NCI-H2029 treated with DMSO at 0.1 percent for 48 hours (cell line): ENCODE results near the gene DRC3.
"Not testable (repeated sequence)": the region's sequence is repeated elsewhere in the genome, so short reads cannot be mapped to it uniquely, and the experiment has no call there.

ENCODE experiments used
- DNase-seq: peaks from one replicate; lab custom pipeline; 2025; lab: John Stamatoyannopoulos, UW

DRC3 gene

DNA sequence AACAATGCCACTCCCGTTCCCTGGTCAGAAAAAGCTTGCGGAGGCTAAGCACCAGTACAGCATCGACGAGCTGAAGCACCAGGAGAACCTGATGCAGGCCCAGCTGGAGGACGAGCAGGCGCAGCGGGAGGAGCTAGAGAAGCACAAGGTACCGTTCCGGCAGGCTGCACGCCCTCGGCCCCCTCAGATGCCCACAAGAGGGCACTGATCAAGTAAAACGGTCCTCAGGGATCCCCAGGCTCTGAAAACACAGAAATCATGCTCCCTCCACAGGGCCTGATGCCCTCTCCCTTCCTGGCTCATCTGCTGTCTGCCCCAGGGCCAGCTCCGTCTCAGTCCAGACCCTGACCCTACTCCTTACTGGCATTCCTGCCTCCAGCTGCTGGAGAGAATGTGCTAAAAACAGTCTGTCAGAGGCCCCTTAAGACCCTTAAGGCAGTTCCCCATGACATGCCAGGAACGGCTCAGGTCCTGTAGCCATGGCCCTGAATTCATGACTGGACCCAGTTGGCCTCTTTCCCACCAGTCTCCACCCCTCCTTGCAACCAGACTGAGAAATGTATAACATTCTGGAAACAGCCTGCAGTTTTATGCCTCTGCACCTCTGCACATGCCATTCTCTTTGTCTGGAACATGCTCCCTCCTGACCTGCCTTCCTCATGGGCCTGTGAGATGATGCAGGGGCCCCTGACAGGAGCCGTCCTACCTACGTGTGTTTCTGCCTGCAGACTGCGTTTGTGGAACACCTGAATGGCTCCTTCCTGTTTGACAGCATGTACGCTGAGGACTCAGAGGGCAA is 21.8 kb downstream of the DRC3 start:
- no peak for DNase-seq

DNA sequence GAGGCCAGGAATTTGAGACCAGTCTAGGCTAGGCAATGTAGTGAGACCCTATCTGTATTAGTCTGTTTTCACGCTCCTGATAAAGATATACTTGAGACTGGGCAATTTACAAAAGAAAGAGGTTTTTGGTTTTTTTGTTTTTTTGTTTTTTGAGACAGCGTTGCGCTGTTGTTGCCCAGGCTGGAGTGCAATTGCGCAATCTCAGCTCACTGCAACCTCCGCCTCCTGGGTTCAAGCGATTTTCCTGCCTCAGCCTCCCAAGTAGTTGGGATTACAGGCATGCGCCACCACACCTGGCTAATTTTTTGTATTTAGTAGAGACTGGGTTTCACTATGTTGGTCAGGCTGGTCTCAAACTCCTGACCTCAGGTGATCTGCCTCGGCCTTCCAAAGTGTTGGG is 23.2 kb downstream of the DRC3 start:
- DNase-seq: not testable (repeated sequence)

DNA sequence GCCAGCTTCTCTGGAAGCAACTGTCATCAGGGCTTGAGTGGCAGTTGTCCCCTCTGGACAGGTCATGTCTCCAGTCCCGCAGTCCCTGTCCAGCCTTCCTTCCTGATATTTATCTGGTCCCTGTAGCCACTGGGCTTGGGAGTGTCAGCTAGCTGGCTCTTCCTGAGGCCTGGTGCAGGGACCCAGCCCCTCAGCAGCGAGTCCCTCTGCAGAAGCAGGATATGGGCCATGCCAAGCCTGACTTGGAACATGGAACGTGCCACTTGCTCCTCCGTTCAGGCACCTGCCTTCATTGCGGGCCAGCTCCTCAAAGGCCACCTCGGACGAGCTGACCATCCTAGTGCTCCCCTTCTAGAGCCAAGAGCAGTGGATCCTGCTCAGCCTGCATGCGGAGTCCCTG is 26.3 kb downstream of the DRC3 start:
- no peak for DNase-seq

DNA sequence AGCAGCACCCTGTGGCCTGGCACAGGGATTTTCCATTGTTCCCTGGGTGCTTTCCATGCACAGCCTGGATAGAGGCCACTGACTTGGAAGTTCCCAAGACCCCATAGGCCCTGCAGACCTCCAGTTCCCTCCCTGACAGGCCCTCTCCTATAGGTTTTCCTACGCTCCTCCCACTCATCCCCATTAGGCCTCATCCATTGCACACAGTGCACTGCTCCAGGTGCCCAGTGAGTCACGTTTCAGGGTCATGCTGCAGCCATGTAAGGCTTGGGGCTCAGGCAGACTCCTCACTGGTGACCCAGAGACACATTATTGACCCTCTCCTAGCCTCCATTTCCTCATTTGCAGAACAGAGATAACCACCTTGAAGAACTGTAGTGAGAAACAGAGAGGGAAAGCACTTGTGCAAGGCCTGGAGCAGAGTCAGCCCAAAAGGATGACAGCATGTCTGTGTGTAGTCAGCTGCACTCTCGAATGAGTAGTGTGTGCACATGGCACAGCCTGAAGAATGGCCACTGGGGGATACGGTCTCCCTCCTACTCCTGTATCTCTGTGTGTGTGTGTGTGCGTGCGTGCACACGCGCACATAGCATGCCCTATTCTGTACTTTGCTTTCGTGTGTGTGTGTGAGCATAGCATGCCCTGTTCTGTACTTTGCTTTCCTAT is 26.8 kb downstream of the DRC3 start:
- DNase-seq: no peak

DNA sequence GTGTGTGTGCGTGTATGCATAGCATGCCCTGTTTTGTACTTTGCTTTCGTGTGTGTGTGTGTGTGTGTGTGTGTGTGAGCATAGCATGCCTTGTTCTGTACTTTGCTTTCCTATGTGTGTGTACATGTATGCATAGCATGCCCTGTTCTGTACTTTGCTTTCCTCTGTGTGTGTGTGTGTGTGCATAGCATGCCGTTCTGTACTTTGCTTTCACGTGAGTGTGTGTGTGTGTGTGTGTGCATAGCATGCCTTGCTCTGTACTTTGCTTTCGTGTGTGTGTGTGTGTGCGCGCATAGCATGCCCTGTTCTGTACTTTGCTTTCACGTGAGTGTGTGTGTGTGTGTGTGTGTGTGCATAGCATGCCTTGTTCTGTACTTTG is 27.4 kb downstream of the DRC3 start:
- no peak for DNase-seq

DNA sequence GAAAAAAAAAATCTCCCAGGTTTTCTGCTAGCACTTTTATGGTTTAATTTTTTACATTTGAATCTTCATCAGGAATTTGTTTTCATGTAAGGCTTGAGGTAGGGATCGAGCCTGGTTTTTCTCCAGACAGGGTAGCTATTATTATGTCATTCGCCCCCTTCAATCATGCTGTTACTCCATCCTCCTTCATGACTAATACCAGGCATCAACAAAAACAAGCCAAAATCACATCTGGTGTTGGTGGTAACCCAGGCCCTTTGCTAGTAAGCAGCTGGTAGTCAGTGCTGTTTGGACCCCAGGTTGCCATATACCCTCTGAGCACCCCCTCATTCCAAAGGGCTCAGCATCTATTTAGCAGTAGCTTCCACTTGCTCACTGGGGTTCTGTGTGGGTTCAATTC is 29.5 kb downstream of the DRC3 start:
- no peak for DNase-seq

DNA sequence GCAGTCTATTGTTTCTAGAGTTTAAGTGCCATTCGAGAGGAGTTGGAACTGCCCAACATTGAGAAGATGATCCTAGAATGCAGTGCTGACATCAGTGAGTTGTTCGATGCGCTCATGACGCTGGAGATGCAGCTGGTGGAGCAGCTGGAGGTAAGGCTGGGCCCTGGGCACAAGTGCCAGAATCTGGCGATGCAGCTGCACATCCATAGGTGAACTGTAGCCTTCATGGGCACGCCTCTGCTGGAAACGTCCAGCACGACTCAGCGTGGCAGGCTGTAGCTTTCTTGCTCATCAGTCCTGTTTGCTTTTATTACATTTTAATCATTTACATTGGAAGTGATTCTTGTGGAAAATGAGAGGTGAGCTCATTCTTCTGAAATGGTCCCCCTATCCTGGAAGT is 31.7 kb downstream of the DRC3 start:
- peak; percentile 67 for DNase-seq

DNA sequence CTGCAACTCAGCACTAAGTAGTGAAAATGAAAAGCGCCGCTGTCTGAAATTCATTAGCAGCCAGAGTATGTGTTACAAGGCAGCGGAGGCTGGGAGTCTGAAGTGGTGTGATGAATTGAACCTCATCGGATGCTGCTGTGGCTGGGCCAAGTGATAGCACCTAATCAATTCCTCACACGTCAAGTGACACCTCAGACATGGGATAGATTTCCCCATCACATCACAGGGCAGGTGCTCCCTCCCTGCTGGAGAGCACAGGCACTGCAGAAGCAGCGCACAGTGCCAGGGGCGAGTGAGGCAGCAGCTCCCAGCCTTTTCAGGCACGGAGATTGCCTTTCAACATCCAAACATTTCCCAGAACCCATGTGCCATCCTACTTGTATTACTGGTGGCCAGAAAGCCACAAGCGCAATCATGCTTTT is 32.2 kb downstream of the DRC3 start:
- no peak for DNase-seq

DNA sequence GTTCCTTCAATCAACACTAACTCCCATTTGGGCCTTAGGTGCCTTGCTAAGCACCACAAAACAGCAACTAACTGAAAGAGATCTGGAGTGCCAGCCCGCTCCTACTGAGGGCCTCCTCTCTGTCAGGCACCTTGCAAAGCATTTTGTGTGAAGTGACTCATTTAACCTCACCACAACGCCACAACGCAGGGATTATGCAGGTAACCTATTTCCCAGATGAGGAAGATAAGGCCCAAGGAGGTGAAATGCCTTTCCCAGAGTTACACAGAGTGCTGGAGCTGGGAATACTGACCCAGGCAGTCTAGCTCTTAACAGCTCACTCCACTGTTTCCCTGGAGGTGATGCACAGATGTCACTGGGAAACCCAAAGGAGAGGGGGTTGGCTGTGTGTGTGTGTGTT is 32.8 kb downstream of the DRC3 start:
- DNase-seq: no peak

DNA sequence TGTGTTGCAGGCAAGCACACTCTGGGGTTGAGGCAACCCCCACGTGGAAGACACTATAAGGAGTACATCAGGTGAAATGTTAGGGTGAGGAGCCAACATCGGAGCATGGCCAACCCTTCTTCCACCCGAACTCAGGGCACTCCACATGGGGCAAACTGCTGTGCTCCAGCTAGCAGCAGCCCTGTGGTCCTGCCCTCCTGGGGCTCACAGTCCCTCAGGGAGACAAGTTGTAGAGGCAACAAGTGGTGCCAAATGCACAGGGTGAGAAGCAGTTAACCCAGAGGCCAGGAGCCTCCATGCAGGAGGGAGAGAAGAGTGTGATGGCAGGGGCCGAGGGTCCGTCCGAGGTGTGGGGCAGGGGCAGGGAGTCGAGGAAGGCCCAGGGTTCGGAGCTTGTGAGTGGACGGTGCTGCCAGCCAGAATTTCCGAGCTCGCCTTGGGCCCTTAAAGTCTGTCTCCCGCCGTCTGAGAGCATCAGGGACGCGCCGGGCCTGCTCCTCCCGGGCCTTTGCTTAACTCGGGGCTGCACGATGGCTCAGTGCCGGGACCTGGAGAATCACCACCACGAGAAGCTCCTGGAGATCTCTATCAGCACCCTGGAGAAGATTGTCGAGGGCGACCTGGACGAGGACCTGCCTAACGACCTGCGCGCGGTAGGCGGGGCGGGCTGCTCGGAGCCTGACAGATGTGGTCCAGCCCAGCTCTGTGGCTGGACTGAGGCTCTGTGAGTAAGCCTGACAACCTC is 34.0 kb downstream of the DRC3 start:
- no peak for DNase-seq

DNA sequence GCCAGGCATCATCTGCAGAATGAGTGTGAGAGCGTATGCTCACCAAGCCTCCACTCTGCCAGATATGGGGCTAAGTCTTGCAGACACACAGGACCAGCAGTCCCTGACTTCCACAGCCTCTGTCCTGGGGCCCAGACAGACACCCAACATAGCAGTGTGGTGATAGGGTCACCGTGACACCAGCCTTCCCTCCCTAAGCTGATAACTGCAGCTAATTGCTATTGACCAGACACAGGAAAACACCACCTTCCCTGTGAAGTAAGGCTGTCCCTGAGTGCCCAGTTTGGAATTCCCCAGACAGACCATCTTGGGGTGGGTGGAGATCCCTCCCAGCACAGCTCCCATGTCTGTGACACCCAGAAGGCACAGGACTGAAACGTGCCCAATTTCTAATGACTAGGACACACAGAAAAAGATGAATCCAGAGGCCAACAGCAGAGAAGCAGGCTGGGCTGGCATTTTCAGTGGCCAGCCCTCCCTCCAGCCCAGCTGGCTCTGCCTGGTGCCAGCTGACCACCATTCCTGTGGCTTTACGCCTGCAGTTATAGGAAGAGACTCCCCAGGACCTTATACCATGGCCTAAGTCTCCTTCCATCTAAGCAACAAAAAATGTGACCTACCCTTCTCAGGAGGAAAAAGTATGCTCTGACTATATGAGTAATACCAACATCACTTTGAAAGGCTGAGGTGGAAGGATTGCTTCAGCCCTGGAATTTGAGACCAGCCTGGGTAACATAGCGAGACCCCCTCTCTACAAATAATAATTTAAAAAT is 36.0 kb downstream of the DRC3 start:
- no peak for DNase-seq

DNA sequence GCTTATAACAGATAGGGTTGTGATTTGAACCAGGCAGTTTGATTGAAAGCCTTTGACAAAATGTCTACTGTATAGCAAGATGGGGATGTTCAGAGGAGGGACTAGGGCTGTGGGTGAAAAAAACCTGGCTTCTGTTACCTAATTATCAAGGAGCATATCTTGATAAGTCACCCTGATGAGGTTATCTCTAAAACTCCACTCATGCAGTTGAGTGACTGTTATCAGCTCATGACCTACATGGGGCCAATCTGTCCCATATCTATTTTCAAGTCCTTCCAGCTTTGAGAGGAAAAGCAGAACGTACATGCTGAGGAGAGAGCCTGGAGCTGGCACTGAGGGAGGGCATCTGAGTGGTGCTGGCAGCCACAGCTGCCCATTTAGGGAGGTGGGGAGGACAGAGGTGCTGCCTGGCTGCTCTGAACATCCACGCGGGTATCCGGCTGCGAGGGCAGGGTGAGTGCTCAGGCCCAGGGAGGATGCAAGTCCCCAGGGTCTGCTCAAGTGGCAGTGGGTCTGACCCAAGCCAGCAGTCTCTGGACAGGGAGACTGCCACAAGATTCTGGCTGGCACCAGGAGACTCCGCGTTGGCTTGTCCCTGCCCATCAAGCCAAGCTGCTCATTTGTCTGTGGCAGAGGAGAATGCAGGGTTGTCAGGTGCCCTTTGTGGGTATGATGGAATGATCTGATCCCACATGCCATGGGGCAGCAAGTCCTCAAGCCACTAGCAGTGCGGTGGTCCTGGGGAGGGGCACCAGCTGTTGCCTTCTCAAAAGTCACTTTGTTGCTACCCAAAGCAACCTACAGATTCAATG is 37.2 kb downstream of the DRC3 start:
- DNase-seq: no peak

DNA sequence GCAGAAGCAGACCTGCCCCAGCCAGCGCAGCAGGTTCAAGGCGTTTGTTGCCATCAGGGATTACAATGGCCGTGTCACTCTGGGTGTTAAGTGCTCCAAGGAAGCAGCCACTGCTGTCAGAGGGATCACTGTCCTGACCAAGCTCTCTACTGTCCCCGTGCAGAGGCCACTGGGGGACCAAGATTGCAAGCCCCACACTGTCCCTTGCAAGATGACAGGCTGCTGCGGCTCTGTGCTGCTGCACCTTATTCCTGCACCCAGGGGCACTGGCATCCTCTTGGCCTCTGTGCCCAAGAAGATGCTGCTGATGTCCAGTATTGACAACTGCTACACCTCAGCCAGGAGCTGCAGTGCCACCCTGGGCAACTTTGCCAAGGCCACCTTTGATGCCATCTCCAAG is 38.6 kb downstream of the DRC3 start:
- no peak for DNase-seq

DNA sequence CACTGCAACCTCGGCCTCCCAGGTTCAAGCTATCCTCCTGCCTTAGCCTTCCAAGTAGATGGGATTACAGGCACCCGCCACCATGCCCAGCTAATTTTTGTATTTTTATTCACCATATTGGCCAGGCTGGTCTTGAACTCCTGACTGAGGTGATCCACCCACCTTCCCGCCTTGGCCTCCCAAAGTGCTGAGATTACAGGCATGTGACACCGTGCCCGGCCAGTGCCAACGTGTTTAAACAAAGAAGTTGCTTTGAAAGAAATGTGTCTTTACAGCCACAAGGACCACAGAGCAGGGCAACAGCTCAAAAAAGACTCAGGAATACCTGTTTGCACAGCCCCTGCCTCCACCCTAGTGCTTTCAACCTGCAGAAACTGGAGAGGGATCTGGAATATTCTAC is 41.3 kb downstream of the DRC3 start:
- no peak for DNase-seq

DNA sequence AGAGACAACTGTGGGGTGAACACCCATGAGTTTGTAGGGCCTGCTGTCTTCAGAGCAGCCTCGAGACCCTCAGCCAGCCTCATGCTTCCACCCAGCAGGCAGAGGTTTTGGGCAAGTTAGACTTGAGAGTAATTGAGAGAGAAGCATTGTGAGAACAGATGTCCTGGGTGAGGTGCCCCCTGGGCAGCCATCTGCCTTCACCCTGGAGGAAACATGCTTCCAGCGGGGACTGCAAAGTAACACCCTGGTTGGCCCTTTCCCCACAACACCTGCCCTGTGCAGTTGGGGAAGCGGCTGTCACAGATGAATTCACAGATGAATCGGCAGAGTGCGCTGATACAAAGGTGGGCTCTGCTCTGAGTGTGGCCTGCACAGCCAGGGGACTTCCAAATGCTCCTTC is 42.9 kb downstream of the DRC3 start:
- no peak for DNase-seq

DNA sequence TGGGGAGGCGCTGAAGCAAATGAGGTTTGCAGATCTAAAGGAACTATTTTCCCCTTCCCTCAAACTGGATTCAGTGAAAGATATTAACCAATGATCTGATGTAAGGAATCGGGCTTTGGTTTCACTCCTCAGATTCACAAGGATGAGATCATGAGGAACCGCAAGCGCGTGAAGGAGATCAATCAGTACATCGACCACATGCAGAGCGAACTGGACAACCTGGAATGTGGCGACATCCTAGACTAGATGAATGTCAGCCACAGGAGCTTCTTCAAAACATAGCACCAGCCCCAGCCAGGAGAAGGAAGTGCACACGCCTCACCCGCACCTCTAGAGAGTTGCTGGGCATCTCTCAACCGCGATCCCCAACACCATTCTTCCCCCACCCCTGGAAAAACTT is 43.8 kb downstream of the DRC3 start:
- DNase-seq: no peak

DNA sequence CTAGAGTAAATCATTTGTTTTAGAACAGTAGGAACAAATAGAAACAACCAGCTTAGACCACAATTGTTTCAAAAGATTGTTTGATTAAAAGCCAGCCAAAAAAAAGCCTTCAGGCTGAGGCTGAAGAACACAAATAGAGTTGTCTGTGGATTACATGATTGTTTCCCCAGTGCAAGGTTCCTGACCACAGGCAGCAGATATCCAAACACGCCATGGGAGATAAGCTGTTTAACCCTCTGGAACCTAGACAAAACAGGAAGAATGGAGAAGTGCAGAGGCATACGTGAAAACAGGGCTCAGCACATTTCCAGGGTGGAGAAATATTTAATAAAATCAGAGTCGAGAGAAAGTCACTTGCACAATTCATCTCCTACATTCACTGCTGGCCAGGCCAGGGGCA is 45.3 kb downstream of the DRC3 start:
- DNase-seq: no peak

DNA sequence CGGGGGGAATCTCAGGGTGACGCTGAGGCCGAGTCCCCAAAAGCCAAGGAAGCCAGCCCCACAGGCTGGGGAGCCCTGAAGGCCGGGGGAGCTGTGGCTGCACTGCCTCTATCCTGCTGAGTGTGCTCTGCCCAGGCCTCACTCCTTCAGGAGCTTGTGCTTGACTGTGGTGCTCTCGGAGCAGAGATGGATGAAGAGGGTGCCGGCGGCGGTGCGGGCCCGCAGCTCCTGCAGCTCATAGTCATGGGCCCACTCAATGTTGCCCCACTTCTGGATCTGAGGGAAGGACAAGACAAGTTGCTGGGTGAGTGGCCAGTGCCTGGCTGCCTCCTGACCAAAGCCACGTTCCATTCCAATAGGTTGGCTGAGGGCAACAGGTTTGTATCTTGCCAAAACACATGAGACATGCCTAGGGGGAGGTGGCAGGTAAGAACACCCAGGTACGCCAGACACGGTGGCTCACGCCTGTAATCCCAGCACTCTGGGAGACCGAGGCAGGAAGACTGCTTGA is 45.8 kb downstream of the DRC3 start:
- no peak for DNase-seq

DNA sequence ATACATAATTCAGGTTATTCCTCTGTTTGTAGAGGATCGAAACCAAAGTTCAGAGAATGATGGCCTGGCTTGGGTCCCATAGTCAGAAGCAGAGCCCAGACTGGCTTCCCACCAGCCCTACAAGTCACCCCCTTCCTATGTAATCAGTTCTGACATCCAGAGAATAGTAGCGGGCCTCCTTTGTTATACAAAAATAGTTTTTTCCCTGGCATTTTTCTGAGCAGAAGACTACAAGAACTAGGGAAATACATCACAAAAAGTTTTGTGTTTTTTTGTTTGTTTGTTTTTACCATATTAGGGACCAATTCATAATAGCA is 47.1 kb downstream of the DRC3 start:
- no peak for DNase-seq

DNA sequence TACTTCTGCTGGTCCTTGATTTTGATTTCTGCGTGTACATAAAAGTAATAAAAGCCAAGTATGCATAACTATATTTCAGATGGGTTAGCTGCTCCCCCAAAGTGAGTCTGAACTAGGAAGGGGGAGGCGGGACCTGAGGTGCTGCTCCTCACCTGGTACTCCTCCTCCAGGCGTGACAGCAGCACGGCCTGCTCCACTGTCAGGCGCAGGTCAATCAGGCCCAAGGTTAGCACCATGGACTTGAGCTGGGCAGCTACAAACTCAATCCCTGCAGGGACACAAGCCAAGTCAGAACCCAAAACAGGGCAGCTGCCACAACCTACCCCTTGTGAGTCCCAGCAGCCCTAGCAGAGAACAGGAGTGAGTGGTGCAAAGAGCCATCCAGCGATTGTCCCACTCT is 48.3 kb downstream of the DRC3 start:
- DNase-seq: no peak

DNA sequence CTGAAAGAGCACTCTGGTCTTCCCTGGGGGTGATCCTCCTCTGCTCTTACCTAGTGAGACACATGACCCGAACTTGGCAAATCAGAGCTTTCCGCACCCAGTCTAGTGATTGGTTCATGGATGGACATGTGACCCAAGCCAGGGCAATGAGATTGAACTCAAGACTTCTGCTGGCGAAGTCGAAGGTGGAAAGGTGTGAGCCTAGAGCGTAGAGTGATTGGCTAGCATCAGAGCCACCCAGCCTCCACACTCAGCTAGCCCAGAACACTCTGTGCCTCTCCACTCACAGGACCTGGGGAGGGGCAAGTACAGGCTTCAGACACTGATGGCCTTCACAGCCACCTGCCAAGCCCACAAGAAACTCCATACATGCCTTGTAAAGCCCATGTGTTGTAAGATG is 48.7 kb downstream of the DRC3 start:
- DNase-seq: no peak
